B cell (primary cell): ENCODE data around the gene CLIP1.

Experiments used
- CTCF ChIP-seq: fragments of 200-600 bp; IDR thresholded peaks from one replicate; pipeline ENCODE4 v1.8.0; 2022; ENCODE audit warnings: antibody characterized with exemption, mild to moderate bottlenecking
- EZH2 ChIP-seq: IDR thresholded peaks from 2 replicates; pipeline ENCODE4 v1.6.1; 2012; ENCODE audit warnings: borderline replicate concordance, low read depth, mild to moderate bottlenecking, moderate library complexity, low read length; ENCODE audit not compliant: insufficient read depth, poor library complexity, severe bottlenecking

DNA sequence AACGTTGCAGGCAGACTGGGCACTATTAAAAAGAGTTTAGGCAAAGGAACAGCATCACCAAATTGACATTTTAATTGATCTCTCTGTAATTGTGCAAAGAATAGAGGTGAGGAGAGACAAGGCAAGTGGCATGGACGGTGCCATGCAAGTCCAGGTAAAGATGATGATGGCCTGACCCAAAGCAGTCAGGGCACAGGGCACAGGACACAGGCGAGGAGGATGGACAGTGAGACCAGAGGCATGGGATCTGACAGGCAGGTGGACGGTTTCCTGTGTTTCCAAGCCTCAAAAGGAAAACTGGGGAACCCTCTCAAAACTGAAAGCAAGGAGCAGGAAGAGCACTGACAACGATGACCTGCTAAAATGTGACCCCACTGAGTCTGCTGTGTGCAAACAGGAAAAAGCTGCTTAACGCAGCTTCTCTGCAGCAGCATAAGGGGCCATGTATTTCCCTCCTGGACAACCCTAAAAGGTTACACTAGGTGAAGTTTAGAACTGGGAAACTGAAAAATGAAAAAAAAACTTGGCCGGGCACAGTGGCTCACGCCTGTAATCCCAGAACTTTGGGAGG, 50.9 kb downstream of the CLIP1 start:
- TF ChIP-seq EZH2 (no peak), CTCF (no peak)
